Thoracic aorta endothelial cell (primary cell): ENCODE measurements around the gene CNIH2. TPM values are rescaled to one million over a fixed set of nuclear protein-coding genes. Genes with fewer than 3 reads are reported as not detected.

Experiments
- total RNA-seq: library from RNA; depleted of rRNA; stranded (reverse); fragments of >200 nt; gene quantifications from 2 replicates; pipeline ENCODE4 v1.2.3, GENCODE V29; 2012

Gene CNIH2
- total RNA-seq: 0.13 and 0.14 TPM in 2 replicates

GRCh38 chr11:66277471-66278362, at the start of gene CNIH2:
Gene CNIH2 (plus strand): TSS chr11:66278175. CDS start chr11:66278457, 282 bp downstream.

GRCh38 chr11:66268244-66268951, 9.6 kb upstream of the CNIH2 start, which contains the start of gene RAB1B:
Gene RAB1B (plus strand): TSS chr11:66268639. CDS start chr11:66268680, 41 bp downstream.

GRCh38 chr11:66288671-66289547, 10.9 kb downstream of the CNIH2 start, which contains the start of gene YIF1A:
Gene YIF1A (minus strand): TSS chr11:66289143. CDS start chr11:66288985, 158 bp downstream.

GRCh38 chr11:66291706-66292542, 13.9 kb downstream of the CNIH2 start, which contains the start of gene TMEM151A:
Gene TMEM151A (plus strand): TSS chr11:66291894. CDS start chr11:66292014, 120 bp downstream.

GRCh38 chr11:66316849-66317251, 38.9 kb downstream of the CNIH2 start, which contains the start of gene CD248:
Gene CD248 (minus strand): TSS chr11:66317044. CDS start chr11:66317027, 17 bp downstream.

Other genes starting within 250 kb of the CNIH2 start
- 0.36 TPM in 1 of 2 replicates, not detected in the other for gene GAL3ST3, start 229.0 kb upstream of the CNIH2 start, total RNA-seq
- gene SF3B2, start 225.8 kb upstream of the CNIH2 start, total RNA-seq: 175 and 176 TPM in 2 replicates
- gene PACS1, start 207.9 kb upstream of the CNIH2 start, total RNA-seq: 28.9 and 35.1 TPM in 2 replicates
- gene KLC2, start 20.5 kb upstream of the CNIH2 start, total RNA-seq: 15.8 and 19.2 TPM in 2 replicates
- gene RAB1B, start 9.5 kb upstream of the CNIH2 start, total RNA-seq: 107 and 128 TPM in 2 replicates
- 70.6 and 85.0 TPM in 2 replicates for gene YIF1A, start 11.0 kb downstream of the CNIH2 start, total RNA-seq
- gene TMEM151A, start 13.7 kb downstream of the CNIH2 start, total RNA-seq: under 0.01 TPM in 1 of 2 replicates, not detected in the other
- under 0.01 TPM in 1 of 2 replicates, not detected in the other for gene CD248, start 38.9 kb downstream of the CNIH2 start, total RNA-seq
- gene RIN1, start 58.3 kb downstream of the CNIH2 start, total RNA-seq: 5.3 and 7.8 TPM in 2 replicates
- 48.9 and 61.2 TPM in 2 replicates for gene BRMS1, start 66.9 kb downstream of the CNIH2 start, total RNA-seq
- gene B4GAT1, start 69.5 kb downstream of the CNIH2 start, total RNA-seq: 20.2 and 29.2 TPM in 2 replicates
- gene SLC29A2, start 93.6 kb downstream of the CNIH2 start, total RNA-seq: 0.27 and 1.0 TPM in 2 replicates
- not detected in 2 replicates for gene NPAS4, start 142.9 kb downstream of the CNIH2 start, total RNA-seq
- 58.7 and 65.2 TPM in 2 replicates for gene MRPL11, start 160.7 kb downstream of the CNIH2 start, total RNA-seq
- gene PELI3, start 188.7 kb downstream of the CNIH2 start, total RNA-seq: 3.5 and 5.7 TPM in 2 replicates
- 49.6 and 55.1 TPM in 2 replicates for gene DPP3, start 202.3 kb downstream of the CNIH2 start, total RNA-seq
- 27.9 and 34.2 TPM in 2 replicates for gene BBS1, start 232.5 kb downstream of the CNIH2 start, total RNA-seq